Smooth muscle cell (in vitro differentiated cells): ENCODE results near the gene RILPL1. TPM values are rescaled to one million over a fixed set of nuclear protein-coding genes. Genes with fewer than 3 reads are reported as not detected.
"Not testable (repeated sequence)": the region's sequence is repeated elsewhere in the genome, so short reads cannot be mapped to it uniquely, and the experiment has no call there.

Experiments used
- DNase-seq: peaks from one replicate; lab custom pipeline; 2025; ENCODE audit not compliant: unreplicated experiment; lab: John Stamatoyannopoulos, UW
- H2AFZ ChIP-seq: fragments of 200-600 bp; sonication (generic); 2 replicates; pipeline ENCODE4 v1.6.0; 2016; ENCODE audit warnings: antibody characterized with exemption, low read depth, mild to moderate bottlenecking
- H3F3A ChIP-seq: fragments of 200-600 bp; sonication (generic); 2 replicates; pipeline ENCODE4 v1.6.0; 2017; ENCODE audit warnings: antibody characterized with exemption, low read depth
- H3K27ac ChIP-seq: fragments of 200-600 bp; sonication (generic); 2 replicates; pipeline ENCODE4 v1.5.1; 2016; ENCODE audit warnings: low read depth, mild to moderate bottlenecking
- H3K27me3 ChIP-seq: fragments of 200-600 bp; sonication (generic); 2 replicates; pipeline ENCODE4 v1.6.1; 2016; ENCODE audit warnings: low read depth, mild to moderate bottlenecking
- H3K36me3 ChIP-seq: fragments of 200-600 bp; sonication (generic); 2 replicates; pipeline ENCODE4 v1.5.1; 2016; ENCODE audit warnings: low read depth
- H3K4me1 ChIP-seq: fragments of 200-600 bp; sonication (generic); 2 replicates; pipeline ENCODE4 v1.5.1; 2016; ENCODE audit warnings: low read depth
- H3K4me2 ChIP-seq: fragments of 200-600 bp; sonication (generic); 2 replicates; pipeline ENCODE4 v1.6.0; 2016; ENCODE audit warnings: mild to moderate bottlenecking
- H3K4me3 ChIP-seq: fragments of 200-600 bp; sonication (generic); 2 replicates; pipeline ENCODE4 v1.5.1; 2016; ENCODE audit warnings: mild to moderate bottlenecking
- H3K79me2 ChIP-seq: fragments of 200-600 bp; sonication (generic); 2 replicates; pipeline ENCODE4 v1.6.0; 2016; ENCODE audit warnings: low read depth, mild to moderate bottlenecking
- H3K9ac ChIP-seq: fragments of 200-600 bp; sonication (generic); 2 replicates; pipeline ENCODE4 v1.6.0; 2016; ENCODE audit warnings: low read depth
- H3K9me3 ChIP-seq: fragments of 200-600 bp; sonication (generic); replicated peaks from 2 replicates; pipeline ENCODE4 v1.5.1; 2016; ENCODE audit warnings: low read depth
- H4K20me1 ChIP-seq: fragments of 200-600 bp; sonication (generic); 2 replicates; pipeline ENCODE4 v1.6.0; 2016; ENCODE audit warnings: low read depth
- CTCF ChIP-seq: fragments of 200-600 bp; sonication (generic); IDR thresholded peaks from 2 replicates; pipeline ENCODE4 v1.5.1; 2017; ENCODE audit warnings: borderline replicate concordance, mild to moderate bottlenecking, antibody characterized with exemption; ENCODE audit not compliant: insufficient read depth, poor library complexity, severe bottlenecking
- WGBS: methylation state at CpG from one replicate; pipeline ENCODE4 v1.1.7; 2016; ENCODE audit warnings: low lambda C conversion rate; 5-methylcytosine and 5-hydroxymethylcytosine counted together
- polyA plus RNA-seq: library from polyadenylated mRNA; unstranded; fragments of >200 nt; fragmentation: Nextera tagmentation; extraction: Ambion mirVana; gene quantifications from 2 replicates; pipeline ENCODE4 v1.2.1, GENCODE V29; 2016
- total RNA-seq: library from RNA; depleted of rRNA; stranded (reverse); fragments of >200 nt; gene quantifications from 2 replicates; pipeline ENCODE4 v1.2.3, GENCODE V29; 2014

RILPL1 gene
- total and polyA plus RNA-seq, 2 experiments from 2014 or later = 17.9 to 29.8 TPM

GRCh38 chr12:123498126-123498825, 35.2 kb downstream of the RILPL1 start:
- Histone ChIP-seq H3K9me3 (no peaks in the 10 kb centered on the region), H3K27ac (no peak overlapping the region), H3K9ac (no peak overlapping the region), H3K27me3 (no peaks in the 10 kb centered on the region), H3K4me3 (no peak overlapping the region), H3K79me2 (no peaks in the 10 kb centered on the region), H4K20me1 (peaks cover 6% of the 10 kb centered on the region), H3K36me3 (no peaks in the 10 kb centered on the region), H3K4me1 (peaks cover 3% of the 10 kb centered on the region), H2AFZ (no peak overlapping the region), H3K4me2 (no peak overlapping the region), H3F3A (no peaks in the 10 kb centered on the region)
- 96% methylated on average over 13 of the region's 13 CpGs for WGBS
- no peak for TF ChIP-seq CTCF
- DNase-seq = no peak

DNA sequence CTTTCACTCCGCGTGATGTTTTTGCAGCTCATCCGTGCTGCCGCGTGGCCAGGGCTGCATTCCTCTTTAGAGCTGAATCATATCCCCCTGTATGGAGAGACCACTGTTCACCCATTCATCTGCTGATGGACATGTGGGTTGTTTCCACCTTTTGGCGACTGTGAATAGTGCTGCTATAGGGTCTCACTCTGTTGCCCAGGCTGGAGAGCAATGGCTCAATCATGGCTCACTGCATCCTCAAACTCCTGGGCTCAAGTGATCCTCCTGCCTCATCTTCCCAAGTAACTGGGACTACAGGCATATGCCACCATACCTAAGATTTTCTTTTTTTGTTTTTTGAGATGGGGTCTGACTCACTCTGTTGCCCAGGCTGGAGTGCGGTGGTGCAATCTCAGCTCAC, 36.5 kb downstream of the RILPL1 start:
- no peak for DNase-seq
- WGBS = 98% methylated on average over 7 of the region's 7 CpGs
- H3K4me2 ChIP-seq = no peak overlapping the region

DNA sequence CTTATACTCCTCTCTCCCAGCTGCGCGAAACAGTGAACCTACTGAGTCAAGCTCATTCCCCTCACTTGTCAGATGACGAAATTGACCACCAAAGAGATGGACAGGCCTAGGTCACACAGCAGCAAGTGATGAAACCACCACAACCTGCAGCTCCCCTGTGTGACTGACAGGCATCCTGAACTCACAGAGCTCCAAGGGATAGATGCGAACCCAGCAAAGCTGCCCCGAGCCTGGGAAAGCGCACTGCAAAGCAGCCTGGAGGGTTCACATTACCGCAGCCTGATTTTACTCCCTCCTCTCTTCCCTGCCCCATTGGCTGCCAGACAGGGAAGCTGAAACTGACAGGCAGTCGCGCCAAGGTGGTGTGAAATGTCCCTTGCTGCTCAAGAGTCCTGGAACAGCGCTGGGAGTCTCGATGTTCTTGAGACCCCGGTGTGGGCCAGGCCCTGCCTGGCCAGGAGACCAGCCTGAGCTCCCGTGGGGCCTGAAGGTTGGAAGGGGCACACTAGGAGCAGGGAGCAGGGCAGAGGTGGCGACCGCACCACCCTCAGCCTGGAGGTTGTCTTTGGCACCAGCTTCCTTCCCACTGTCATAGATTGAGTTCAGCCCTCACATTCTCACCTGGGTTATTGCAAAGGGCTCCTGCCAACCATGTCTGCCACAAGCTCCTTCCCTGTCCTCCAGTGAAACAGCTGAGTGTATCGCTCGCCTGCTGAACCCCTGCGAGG, 39.2 kb downstream of the RILPL1 start:
- H3K4me3 ChIP-seq = no peak overlapping the region
- 94% methylated on average over 16 of the region's 18 CpGs for WGBS
- no peak for TF ChIP-seq CTCF
- no peaks in the 10 kb centered on the region for H3K36me3 ChIP-seq
- H3K9me3 ChIP-seq = no peaks in the 10 kb centered on the region
- no peaks in the 10 kb centered on the region for H4K20me1 ChIP-seq
- no peak overlapping the region for H3K9ac ChIP-seq
- H3K4me2 ChIP-seq = no peak overlapping the region
- H3K27me3 ChIP-seq = no peaks in the 10 kb centered on the region
- no peak for DNase-seq
- no peaks in the 10 kb centered on the region for H3K79me2 ChIP-seq
- H2AFZ ChIP-seq = no peak overlapping the region
- no peaks in the 10 kb centered on the region for H3K4me1 ChIP-seq
- H3K27ac ChIP-seq = no peak overlapping the region
- H3F3A ChIP-seq = no peaks in the 10 kb centered on the region

More for the DNA sequence above, 36.5 kb downstream of the RILPL1 start:
- no peaks in the 10 kb centered on the region for H4K20me1 ChIP-seq
- H3K9ac ChIP-seq = no peak overlapping the region
- no peaks in the 10 kb centered on the region for H3K36me3 ChIP-seq
- no peaks in the 10 kb centered on the region for H3F3A ChIP-seq
- H3K4me3 ChIP-seq = no peak overlapping the region
- H3K9me3 ChIP-seq = no peaks in the 10 kb centered on the region
- H3K27me3 ChIP-seq = no peaks in the 10 kb centered on the region
- no peak overlapping the region for H2AFZ ChIP-seq
- no peak for TF ChIP-seq CTCF
- no peak overlapping the region for H3K27ac ChIP-seq
- H3K4me1 ChIP-seq = no peaks in the 10 kb centered on the region
- no peaks in the 10 kb centered on the region for H3K79me2 ChIP-seq

DNA sequence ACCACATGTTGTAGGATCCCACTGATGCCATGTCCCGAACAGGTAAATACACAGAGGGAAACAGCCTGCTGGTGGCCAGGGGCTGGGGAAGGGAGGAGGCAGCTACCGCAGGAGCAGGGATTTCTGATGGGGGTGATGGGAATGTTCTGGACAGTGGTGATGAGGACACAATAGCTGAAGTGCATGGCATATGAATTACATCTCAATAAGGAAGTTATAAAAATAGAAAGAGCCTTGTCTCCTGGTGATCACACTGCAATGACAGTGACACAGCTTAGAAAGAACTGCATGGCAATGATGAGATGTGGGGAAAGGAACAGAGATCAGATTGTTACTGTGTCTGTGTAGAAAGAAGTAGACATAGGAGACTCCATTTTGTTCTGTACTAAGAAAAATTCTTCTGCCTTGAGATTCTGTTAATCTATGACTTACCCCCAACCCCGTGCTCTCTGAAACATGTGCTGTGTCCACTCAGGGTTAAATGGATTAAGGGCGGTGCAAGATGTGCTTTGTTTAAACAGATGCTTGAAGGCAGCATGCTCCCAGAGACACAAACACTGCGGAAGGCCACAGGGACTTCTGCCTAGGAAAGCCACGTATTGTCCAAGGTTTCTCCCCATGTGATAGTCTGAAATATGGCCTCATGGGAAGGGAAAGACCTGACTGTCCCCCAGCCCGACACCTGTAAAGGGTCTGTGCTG, 41.0 kb downstream of the RILPL1 start:
- not testable (repeated sequence) for H3K9ac ChIP-seq, H3K27me3 ChIP-seq, H3K4me1 ChIP-seq, H3K9me3 ChIP-seq, H3K4me2 ChIP-seq, H3K36me3 ChIP-seq, H3K27ac ChIP-seq, H4K20me1 ChIP-seq, H3K79me2 ChIP-seq, H2AFZ ChIP-seq, DNase-seq, H3K4me3 ChIP-seq, H3F3A ChIP-seq
- 88% methylated on average over 7 of the region's 7 CpGs for WGBS
